Upper lobe of right lung (tissue), 1 donor: ENCODE data around the gene CEP20. TPM values are rescaled to one million over a fixed set of nuclear protein-coding genes. Genes with fewer than 3 reads are reported as not detected.

Experiments used
- ATAC-seq: fragments of 200-7000 bp; cut with Tn5 transposase; one replicate; pipeline ENCODE4 v1.9.1; 2020; ENCODE audit warnings: mild to moderate bottlenecking, moderate library complexity
- DNase-seq: peaks from one replicate; pipeline ENCODE4 v3.0.0-alpha.2; 2020
- H3K27ac ChIP-seq: fragments of 200-600 bp; one replicate; pipeline ENCODE4 v1.8.0; 2022
- H3K27me3 ChIP-seq: fragments of 200-600 bp; one replicate; pipeline ENCODE4 v1.8.0; 2022; ENCODE audit warnings: mild to moderate bottlenecking
- H3K36me3 ChIP-seq: fragments of 200-600 bp; one replicate; pipeline ENCODE4 v1.8.0; 2022
- H3K4me1 ChIP-seq: fragments of 200-600 bp; one replicate; pipeline ENCODE4 v1.8.0; 2022
- H3K4me3 ChIP-seq: fragments of 200-600 bp; one replicate; pipeline ENCODE4 v1.8.0; 2022; ENCODE audit warnings: mild to moderate bottlenecking
- H3K9me3 ChIP-seq: fragments of 200-600 bp; one replicate; pipeline ENCODE4 v1.8.0; 2022
- intact Hi-C: fragments of 100-400 bp; cut with DNase I; formaldehyde crosslinking; loops from one replicate; pipeline ENCODE4 v1.11.0; 2022
- total RNA-seq: library from RNA; stranded (reverse); fragmentation: NEBNext Ultra II Directional; extraction: Animal tissue kit (Norgen Biotek cat#: 25700); gene quantifications from one replicate; pipeline ENCODE4 v1.2.1, GENCODE V29; 2021
- TF ChIP-seq, protein P1 (sequence below): fragments of 200-600 bp; IDR thresholded peaks from one replicate; pipeline ENCODE4 v1.8.0; 2022; ENCODE audit warnings: antibody characterized with exemption
- donor health status: DM: no; HTN: yes; CAD: no; lungs with severe emphysema.

Gene CEP20
- total RNA-seq, 1 donor from 2014 or later = 30.3 TPM

- Histone ChIP-seq H3K36me3 (no peaks in the 10 kb centered on the region), H3K4me1 (peaks cover 13% of the 10 kb centered on the region), H3K9me3 (no peaks in the 10 kb centered on the region), H3K27me3 (peaks cover 18% of the 10 kb centered on the region), H3K4me3 (peak within 1 kb of the TSS; percentile 45), H3K27ac (peak within 1 kb of the TSS; percentile 6)
- DNase-seq (no peak), ATAC-seq (peak; percentile 37)
- intact Hi-C loops = no loop called here
- TF ChIP-seq, protein P1, sequence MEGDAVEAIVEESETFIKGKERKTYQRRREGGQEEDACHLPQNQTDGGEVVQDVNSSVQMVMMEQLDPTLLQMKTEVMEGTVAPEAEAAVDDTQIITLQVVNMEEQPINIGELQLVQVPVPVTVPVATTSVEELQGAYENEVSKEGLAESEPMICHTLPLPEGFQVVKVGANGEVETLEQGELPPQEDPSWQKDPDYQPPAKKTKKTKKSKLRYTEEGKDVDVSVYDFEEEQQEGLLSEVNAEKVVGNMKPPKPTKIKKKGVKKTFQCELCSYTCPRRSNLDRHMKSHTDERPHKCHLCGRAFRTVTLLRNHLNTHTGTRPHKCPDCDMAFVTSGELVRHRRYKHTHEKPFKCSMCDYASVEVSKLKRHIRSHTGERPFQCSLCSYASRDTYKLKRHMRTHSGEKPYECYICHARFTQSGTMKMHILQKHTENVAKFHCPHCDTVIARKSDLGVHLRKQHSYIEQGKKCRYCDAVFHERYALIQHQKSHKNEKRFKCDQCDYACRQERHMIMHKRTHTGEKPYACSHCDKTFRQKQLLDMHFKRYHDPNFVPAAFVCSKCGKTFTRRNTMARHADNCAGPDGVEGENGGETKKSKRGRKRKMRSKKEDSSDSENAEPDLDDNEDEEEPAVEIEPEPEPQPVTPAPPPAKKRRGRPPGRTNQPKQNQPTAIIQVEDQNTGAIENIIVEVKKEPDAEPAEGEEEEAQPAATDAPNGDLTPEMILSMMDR = no peak
Observed at GRCh38 chr16:15856901-15857698, 31.3 kb downstream of the CEP20 start, which contains the start of gene MYH11. TSS of gene MYH11 (minus strand) at chr16:15857028. CDS start at chr16:15838252, 18,776 bp downstream.

DNA sequence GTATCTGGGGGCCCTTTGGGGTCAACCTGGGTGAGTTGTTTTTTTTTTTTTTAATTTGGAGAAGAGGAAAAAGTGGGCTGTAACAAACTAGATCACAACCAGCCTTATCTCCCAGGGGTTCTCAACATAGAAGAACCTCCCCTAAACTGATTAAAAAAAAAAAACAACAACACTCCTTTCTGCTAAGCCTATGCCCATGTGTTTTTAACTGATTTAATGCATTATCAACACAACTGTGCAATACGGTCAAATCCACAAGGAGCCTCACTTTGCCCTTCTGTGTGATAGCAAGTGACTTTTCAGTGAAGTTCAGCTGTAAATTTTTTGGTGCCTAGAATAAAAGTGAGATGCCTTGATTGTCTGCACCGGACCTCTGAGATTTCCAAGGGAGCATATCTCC, 32.2 kb downstream of the CEP20 start:
- ATAC-seq (no peak), DNase-seq (no peak)
- H3K9me3 ChIP-seq = no peaks in the 10 kb centered on the region
- H3K36me3 ChIP-seq = no peaks in the 10 kb centered on the region
- no peak overlapping the region for H3K27ac ChIP-seq
- intact Hi-C loops = no loop called here
- peak overlapping the region; percentile 45 for H3K4me3 ChIP-seq
- H3K27me3 ChIP-seq = peaks cover 18% of the 10 kb centered on the region
- peaks cover 13% of the 10 kb centered on the region for H3K4me1 ChIP-seq
- TF ChIP-seq, protein P1 = no peak

GRCh38 chr16:15855704-15856003, 32.7 kb downstream of the CEP20 start:
- Histone ChIP-seq H3K9me3 (no peaks in the 10 kb centered on the region), H3K4me3 (peak overlapping the region; percentile 45), H3K27ac (peak overlapping the region; percentile 30), H3K27me3 (peaks cover 18% of the 10 kb centered on the region), H3K4me1 (peaks cover 13% of the 10 kb centered on the region), H3K36me3 (no peaks in the 10 kb centered on the region)
- intact Hi-C loops = no loop called here
- DNase-seq (no peak), ATAC-seq (no peak)
- TF ChIP-seq, protein P1 = no peak

DNA sequence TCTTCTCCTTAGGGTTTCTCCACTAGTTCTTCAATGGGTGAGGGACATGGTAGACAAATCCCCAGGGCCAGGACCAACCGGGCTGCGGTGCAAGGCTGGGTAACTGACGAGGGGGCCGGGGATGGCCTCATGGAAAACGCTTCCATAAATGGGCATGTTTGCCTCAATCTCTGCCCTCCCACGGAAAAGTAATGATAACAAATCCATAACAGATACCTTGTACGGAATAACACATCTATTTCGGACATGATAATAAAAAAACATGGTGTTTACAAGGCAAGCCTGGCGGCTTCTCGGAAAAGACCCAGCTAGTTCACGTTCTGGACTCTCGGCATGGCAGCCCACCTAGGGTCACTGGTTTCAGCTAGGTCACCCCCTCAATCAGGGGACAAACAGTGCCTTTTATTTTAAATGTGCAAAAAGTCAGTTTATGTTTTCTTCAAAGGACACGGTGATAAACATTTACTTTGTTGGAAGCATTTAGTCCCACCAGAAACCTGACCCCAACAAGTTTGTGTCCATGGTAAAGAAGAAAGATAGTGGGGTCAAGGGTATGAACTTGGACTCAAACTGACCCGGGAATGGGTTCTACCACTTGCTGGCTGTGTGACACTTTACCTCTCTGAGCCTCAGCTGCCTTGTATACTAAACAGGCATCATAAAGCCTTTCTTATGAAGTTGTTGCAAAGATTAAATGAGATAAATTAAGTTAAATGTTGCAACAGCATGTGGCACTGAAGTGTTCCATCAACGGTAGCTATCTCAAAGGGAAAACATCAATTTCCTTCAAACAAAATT, 33.3 kb downstream of the CEP20 start:
- Histone ChIP-seq H3K36me3 (no peaks in the 10 kb centered on the region), H3K4me3 (peak overlapping the region; percentile 45), H3K27me3 (peaks cover 18% of the 10 kb centered on the region), H3K9me3 (no peaks in the 10 kb centered on the region), H3K27ac (peak overlapping the region; percentile 30), H3K4me1 (peaks cover 13% of the 10 kb centered on the region)
- TF ChIP-seq, protein P1 = no peak
- no peak for ATAC-seq
- no peak for DNase-seq
- intact Hi-C loops = no loop called here

DNA sequence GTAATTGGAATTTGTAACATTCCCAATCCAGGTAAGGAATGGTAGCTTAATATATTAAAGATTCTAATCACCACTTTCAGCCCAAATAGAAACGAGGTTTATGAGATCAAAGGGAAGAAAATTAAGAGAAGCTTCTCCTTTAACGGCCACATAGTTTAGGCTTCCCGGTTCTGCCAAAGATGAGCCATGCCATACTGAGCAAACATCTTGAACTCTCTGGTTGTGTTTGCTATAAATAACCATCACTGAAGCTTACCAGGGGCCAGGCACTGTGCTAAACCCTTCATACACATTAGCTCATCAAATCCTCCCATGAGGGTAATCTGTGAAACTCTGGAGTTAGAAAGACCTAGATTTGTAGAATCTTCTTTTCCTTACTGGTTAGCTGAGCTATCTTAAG, 34.3 kb downstream of the CEP20 start:
- Histone ChIP-seq H3K9me3 (no peaks in the 10 kb centered on the region), H3K4me3 (peak overlapping the region; percentile 45), H3K4me1 (peaks cover 13% of the 10 kb centered on the region), H3K27me3 (peaks cover 18% of the 10 kb centered on the region), H3K36me3 (no peaks in the 10 kb centered on the region), H3K27ac (peak overlapping the region; percentile 24)
- TF ChIP-seq, protein P1 = no peak
- DNase-seq = no peak
- intact Hi-C loops = no loop called here
- ATAC-seq = no peak
